Left renal pelvis (tissue), 4 donors: Measurements from ENCODE around the gene ZNF433. TPM values are rescaled to one million over a fixed set of nuclear protein-coding genes. Genes with fewer than 3 reads are reported as not detected.
"Not testable (repeated sequence)": the region's sequence is repeated elsewhere in the genome, so short reads cannot be mapped to it uniquely, and the experiment has no call there.

ENCODE experiments used
- DNase-seq, 4 donors: peaks; one replicate each; pipeline ENCODE4 v3.0.0-alpha.2; 2013; ENCODE audit warnings: low read depth in 4 of 4, low spot score in 3 of 4
- polyA plus RNA-seq, 4 donors: library from polyadenylated mRNA; unstranded; fragments of 120-200 nt; gene quantifications; one replicate each; pipeline ENCODE4 v1.2.1, GENCODE V29; 2013; ENCODE audit not compliant: insufficient read length in 4 of 4

Gene ZNF433
- 10 to 100 TPM in 3 of 4 donors, 1 to 10 TPM in 1; 6.0 to 19.4 (median 17.0) TPM for polyA plus RNA-seq

DNA sequence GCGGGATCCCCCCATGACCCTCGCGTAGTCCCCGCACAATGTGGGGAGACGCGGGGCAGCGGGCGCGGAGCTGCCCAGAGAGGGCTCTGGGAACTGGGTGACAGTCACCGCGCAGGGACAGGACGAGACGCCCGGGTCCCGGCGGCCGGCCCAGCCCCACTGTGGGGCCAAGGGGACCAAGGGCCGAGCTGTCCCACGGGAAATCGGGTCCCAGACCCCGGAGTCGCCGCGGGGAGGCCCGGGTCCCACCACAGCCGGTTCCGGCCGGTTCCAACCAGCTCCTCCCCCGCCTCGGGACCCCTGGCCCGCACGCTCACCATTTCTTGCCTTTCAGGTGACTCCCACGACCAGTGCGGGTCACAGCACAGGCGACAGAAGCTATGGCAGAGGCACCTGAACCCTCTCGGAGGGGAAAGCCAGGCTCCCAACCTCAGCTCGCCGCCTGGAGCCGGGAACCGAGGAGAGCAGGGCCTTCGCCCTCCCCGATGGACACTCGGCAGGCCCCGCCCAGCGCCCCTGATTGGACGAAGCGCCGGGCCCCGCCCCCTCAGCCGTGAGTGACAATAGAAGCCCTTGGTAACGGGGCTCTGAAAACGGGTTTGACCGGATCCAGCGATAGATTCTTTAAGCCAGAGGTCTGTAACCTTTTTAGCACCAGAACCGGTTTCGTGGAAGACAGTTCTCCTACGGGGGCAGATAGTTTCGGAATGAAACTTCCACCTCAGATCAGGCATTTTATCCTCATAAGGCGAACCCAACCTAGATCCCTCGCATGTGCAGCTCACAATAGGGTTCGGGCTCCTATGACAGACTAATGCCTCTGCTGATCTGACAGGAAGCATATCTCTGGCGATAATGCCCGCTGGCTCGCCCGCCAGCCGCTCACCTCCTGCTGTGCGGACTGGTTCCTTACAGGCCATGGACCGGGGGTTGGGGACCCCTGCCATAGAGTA, at the start of gene ZNF433:
ZNF433 (minus strand) TSS at position 460 of the 953 bp plus-strand sequence; CDS start at position 320, 140 bp downstream.
- DNase-seq: peak; percentile 78 to 90 (median 87)

DNA sequence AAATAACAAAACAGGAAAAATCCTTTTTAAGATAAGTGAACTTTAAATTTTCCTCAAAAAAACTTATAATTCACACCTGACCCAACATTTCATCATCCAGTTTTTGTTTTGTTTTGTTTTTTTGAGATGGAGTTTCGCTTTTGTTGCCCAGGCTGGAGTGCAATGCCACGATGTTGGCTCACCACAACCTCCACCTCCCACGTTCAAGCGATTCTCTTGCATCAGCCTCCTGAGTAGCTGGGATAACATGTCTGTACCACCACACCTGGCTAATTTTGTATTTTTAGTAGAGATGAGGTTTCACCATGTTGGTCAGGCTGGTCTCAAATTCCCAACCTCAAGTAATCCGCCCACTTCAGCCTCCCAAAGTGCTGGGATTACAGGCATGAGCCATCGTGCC, 47.9 kb upstream of the ZNF433 start:
- DNase-seq: not testable (repeated sequence)

DNA sequence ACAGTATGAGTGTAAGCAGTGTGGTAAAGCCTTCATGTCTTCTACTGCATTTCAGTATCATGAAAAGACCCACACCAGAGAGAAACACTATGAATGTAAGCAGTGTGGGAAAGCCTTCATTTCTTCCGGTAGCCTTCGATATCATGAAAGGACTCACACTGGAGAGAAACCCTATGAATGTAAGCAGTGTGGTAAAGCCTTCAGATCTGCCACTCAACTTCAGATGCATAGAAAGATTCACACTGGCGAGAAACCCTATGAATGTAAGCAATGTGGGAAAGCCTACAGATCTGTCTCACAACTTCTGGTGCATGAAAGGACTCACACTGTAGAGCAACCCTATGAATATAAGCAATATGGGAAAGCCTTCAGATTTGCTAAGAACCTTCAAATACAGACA, 41.9 kb upstream of the ZNF433 start:
- DNase-seq: no peak

DNA sequence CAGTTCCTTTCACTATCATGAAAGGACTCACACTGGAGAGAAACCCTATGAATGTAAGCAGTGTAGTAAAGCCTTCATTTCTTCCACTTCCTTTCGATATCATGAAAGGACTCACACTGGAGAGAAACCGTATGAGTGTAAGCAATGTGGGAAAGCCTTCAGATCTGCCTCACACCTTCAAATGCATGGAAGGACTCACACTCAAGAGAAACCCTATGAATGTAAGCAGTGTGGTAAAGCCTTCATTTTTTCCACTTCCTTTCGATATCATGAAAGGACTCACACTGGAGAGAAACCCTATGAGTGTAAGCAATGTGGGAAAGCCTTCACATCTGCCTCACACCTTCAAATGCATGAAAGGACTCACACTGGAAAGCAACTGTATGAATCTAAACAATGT, 40.9 kb upstream of the ZNF433 start:
- not testable (repeated sequence) for DNase-seq

DNA sequence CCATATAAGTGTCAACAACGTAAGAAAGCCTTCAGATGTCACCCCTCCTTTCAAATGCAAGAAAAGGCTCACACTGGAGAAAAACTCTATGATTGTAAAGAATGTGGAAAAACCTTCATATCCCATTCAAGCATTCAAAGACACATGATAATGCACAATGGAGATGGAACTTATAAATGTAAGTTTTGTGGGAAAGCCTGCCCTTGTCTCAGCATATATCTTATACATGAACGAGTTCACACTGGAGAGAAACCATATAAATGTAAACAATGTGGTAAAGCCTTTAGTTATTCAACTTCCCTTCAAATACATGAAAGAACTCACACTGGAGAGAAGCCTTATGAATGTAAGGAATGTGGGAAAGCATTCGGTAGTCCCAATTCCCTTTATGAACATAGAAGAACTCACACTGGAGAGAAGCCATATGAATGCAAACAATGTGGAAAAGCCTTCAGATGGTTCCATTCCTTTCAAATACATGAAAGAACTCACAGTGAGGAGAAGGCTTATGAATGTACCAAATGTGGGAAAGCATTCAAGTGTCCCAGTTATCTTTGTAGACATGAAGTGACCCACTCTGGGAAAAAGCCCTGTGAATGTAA, 40.2 kb upstream of the ZNF433 start:
- no peak for DNase-seq

DNA sequence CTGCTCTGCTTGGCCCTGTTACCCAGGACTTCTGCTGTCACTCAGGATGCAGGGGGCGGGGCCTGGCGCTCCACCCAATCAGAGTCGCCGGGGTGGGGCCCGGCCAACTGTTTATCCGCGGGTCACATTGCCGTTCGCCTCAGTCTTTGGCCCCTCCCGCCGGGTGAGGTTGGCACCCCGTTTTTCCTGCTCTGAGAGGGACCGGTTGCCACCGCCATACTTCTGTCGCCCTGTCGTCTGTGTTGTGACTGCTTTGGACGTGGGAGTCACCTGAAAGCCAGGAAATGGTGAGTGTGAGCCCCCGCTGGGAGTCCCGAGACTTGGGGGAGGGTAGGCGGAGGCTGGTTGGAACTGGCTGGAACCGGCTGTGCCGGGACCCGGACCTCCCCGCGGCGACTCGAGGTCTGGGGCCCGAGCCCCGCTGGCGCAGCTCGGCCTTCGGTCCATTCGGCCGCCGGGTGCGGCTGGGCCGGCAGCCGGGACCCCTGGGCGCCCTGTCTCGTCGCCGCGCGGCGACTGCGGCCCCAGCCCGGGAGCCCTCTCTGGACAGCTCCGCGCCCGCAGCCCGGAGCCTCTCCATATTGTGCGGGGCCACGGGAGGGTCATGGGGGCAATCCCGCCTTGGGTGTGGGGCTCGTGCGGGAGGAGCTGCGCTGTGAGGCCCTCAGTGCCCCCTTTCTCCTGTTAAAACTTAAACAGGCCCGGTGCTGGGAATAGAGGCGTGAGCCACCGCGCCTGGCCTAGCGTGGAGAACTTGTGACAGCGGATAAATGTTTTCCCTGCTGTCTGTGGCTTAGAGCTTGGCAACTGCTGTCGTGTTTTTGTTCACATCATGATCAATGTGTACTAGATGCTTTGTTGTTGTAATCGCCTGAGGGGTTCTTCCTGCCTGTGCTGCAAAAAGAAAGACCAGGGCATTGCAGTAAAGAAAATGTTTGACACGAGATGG, 29.4 kb upstream of the ZNF433 start, which contains the start of gene ZNF844:
ZNF844 (plus strand) TSS at position 142 of the 949 bp plus-strand sequence; CDS start at position 285, 143 bp downstream.
- DNase-seq: peak; percentile 82 to 90 (median 88)

DNA sequence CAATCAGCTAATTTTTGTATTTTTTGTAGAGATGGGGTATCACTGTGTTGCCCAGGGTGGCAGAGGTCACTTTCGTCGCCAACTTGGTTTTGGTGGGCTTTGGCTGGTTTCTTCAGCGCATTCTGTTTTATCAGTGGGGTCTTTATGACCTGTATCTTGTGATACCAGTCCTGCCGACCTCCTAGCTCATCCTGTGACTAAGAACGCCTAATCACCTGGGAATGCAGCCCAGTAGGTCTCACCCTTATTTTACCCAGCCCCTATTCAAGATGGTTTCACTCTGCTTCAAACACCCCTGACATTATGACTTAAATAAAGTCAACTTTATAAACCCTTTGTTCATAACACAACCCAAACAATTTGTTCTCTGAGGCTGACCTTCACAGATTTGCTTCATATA, 20.3 kb upstream of the ZNF433 start:
- DNase-seq: no peak

DNA sequence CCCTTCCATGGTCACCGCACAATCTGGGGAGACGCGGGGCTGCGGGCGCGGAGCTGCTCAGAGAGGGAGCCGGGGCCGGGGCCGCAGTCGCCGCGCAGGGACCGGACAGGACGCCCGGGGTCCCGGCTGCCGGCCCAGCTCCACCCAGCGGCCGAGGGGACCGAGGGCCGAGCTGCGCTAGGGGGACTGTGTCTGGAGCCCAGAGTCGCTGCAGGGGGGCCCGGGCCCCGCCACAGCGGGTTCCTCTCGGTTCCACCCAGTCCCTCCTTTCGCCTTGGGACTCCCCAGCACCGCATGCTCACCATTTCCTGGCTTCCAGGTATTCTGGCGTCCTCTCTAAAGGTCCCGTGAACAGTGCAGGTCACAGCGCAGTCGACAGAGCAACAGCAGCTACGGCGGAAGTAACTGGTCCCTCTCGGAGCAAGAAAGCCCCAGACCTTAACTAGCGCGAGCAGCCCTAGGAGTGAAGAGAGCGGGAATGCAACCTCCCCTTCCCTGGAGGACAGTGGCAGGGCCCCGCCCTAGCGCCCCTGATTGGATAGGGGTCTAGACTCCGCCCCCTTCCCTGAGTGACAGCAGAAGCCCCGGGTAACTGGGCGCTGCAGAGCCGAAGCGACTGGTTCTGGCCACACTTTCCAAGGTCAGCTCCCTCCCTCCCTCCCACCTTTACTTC, 17.2 kb upstream of the ZNF433 start, which contains the start of gene ZNF878:
ZNF878 (minus strand) TSS at position 465 of the 673 bp plus-strand sequence; CDS start at position 305, 160 bp downstream.
- peak; percentile 82 to 92 (median 88) for DNase-seq

DNA sequence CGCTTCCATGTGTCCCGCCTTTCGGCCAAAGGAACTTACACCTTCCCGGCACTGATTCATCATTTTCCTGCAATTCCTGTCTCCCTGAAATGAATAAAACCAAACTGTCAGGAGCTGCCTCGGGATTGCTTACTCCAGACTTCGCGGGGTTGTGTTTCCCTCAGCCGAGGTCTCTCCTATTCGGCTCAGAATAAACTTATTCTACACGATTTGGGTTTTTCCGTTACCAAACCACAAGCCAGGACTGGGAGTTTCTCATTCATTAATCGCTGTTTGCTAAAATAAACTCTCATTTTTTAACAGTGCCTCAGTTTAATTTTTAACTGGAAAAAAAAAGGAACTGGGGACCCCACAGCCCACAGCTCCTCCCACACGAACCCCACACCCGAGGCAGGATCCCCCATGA, 16.6 kb upstream of the ZNF433 start:
- no peak for DNase-seq

DNA sequence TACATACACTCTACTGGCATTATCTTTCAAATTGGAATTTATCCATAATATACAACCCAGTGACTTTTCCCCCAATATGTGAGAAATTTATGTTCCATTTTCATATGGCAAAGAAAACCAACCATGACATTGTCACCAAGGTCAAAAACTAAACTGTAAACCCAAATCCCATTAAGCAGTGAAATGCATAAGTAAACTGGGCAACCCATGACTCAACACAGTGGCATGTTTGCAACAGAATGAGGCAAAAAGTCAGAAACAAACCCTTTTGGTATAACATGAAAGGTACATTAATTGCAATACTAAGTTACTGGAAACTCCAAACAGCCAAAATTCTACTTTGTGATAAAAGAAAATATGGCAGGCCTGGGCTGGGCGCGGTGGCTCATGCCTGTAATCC, 12.4 kb upstream of the ZNF433 start:
- DNase-seq: no peak

DNA sequence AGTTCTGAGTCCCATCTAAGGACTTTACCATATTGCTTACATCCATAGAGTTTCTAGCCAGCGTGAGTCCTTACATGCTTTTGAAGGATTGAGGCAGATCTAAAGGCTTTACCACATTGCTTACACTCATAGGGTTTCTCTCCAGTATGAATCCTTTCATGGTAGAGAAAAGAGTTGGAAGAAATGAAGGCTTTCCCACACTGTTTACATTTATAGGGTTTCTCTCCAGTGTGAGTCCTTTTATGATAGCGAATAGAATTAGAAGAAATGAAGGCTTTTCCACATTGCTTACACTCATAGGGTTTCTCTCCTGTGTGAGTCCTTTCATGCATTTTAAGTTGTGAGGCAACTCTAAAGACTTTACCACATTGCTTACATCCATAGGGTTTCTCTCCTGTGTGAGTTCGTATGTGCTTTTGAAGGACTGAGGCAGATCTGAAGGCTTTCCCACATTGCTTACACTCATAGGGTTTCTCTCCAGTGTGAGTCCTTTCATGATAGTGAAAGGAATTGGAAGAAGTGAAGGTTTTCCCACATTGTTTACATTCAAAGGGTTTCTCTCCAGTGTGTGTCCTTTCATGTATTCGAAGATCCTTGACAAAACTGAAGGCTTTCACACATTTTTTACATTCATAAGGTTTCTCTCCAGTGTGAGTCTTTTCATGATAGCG, 8.4 kb upstream of the ZNF433 start:
- DNase-seq: no peak

DNA sequence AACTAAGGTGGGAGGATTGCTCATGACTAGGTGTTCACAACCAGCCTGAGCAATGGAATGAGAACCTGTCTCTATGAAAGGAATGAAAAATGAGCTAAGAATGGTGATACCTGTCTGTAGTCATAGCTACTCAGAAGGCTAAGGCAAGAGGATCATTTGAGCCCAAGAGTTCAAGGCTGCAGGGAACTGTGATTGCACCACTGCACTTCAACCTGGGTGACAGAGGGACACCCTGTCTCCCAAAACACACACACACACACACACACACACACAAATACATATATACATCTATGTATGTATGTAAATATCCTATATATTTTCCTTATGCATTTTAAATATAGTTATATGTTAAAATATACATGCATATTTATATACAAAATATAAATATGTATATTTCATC, 7.4 kb upstream of the ZNF433 start:
- no peak for DNase-seq

DNA sequence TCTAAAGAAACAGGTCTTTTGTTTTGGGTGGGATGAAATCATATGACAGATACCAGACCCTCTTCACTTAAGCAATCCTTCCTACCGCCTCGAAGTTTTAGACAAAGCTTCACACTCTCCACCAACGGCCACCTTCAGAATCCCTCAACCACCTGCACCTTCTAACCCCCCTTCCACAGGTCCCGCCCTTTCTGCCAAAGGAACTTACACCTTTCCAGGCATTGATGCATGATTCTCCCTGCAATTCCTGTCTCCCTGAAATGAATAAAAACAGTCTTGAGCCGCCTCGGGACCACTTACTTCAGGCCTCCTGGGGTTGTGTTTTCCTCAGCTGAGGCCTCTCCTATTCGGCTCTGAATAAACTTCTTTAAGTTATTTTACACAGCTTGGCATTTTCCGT, 859 bp downstream of the ZNF433 start:
- DNase-seq: peak in 1 of 4 donors; percentile 18

DNA sequence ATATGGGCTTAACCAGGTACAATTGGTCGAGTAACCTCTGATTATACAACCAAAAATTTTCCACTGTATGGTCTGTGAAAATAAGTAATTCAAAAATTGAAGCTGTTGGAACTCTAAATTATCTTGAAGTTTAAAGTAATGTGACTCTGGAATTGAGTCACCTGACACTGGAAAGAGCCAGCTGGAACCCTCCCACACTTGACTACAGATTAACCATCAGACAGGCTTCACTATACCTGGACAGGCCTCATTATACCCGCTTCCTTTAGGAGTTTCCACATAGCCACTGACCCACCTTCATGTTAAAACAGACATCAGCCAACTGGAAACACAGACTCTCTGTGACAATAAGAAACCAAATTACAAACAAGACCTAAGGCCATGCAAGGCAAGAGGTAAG, 1.3 kb downstream of the ZNF433 start:
- peak in 1 of 4 donors; percentile 19 for DNase-seq

DNA sequence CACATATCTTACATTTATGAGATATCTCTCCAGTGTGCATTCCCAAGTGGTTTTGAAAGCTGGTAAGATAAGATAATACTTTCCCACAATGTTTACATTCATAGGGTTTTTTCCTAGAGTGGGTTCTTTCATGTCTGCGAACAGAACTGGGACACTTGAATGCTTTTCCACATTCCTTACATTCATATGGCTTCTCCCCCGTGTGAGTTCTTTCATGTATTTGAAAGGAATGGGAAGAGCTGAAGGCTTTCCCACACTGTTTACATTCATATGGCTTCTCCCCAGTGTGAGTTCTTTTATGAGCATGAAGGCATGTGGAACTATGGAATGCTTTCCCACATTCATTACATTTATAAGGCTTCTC, 19.7 kb downstream of the ZNF433 start:
- no peak for DNase-seq

DNA sequence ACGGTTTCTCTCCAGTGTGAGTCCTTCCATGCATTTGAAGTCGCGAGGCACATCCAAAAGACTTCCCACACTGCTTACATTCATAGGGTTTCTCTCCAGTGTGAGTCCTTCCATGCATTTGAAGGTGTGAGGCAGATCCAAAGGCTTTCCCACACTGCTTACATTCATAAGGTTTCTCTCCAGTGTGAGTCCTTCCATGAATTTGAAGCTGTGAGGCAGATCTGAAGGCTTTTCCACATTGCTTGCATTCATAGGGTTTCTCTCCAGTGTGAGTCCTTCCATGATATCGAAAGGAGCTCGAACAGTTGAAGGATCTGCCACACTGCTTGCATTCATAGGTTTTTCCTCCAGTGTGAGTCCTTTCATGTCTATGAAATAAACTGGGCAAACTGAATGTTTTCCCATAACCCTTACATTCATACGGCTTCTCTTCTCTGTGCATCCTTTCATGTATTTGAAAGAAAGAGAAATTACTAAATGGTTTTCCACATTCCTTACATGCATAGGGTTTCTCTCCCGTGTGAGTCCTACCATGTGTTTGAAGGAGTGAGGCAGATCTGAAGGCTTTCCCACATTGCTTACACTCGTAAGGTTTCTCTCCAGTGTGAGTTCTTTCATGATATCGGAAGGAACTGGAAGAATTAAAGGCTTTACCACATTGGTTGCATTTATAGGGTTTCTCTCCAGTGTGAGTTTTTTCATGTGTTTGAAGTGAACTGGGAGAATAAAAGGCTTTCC, 20.3 kb downstream of the ZNF433 start:
- DNase-seq: no peak

DNA sequence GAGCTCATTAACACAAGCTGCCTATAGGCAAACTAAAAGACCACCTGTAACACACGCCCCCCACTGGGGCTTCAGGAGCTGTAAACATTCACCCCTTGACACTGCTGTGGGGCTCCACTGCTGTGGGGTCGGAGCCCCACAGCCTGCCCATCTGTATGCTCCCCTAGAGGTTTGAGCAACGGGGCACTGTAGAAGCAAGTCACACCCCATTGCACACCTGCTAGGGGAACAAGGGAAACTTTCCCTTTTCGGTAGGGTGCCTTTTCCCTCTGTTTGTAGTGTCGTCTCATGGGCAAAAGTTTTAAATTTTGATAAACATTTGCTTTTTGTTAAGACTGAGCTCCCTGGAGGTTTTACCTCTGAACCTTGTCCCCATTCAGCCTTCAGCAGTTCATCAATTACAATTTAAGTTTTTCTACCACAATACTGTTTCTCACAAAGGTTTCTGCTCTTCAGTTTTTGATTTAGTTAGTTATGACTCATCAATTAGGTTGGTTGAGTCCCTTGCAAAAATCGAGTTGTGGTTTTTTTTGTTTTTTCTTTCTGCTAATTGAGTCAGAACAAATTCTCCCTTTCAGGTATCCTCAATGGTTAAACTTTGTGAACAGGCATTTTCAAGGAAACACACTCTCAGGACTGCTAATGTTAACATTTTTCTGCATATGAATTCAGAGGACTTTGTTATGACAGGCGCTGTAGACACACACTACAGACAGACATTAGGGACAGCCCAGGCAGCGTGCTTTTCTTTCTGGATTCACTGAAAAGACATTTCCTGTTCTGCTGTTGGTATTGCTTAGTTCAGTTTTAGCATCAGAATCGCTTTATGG, 35.1 kb downstream of the ZNF433 start:
- DNase-seq: no peak

DNA sequence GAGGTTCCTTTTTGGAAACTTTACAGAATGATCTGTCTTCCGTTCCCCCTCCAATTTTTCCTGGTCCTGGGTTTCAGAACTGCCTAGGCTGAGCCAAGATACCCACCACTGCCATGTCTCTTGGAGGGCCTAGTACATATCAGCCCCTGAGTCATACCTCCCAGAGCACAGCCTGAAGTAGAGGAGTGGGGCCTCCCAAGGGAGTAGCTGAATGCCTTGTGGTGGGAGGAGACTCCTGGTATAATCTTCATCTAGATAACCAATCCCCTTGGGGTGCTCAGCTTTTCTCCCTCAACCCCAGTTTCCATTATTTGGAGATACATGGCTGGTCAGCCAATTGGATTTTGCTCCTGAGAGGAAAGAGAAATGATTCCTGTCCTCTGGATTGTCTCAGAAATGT, 40.3 kb downstream of the ZNF433 start:
- no peak for DNase-seq
